Prostate gland (tissue), 2 donors: ENCODE data around the gene ADIG. TPM values are rescaled to one million over a fixed set of nuclear protein-coding genes. Genes with fewer than 3 reads are reported as not detected.
A peak's percentile ranks its signal among the peaks of the same experiment; 100 is the strongest.

Experiments used
- DNase-seq: peaks from one replicate; pipeline ENCODE4 v3.0.0-alpha.2; 2019; ENCODE audit warnings: low spot score
- H3K27ac ChIP-seq, 2 donors: fragments of 200-600 bp; sonication (generic); 2 replicates each; pipeline ENCODE4 v1.5.1; 2017 to 2019
- H3K27me3 ChIP-seq: fragments of 200-600 bp; sonication (generic); replicated peaks from 2 replicates; pipeline ENCODE4 v1.5.1; 2019; ENCODE audit not compliant: insufficient read depth
- H3K36me3 ChIP-seq, 2 donors: fragments of 200-600 bp; sonication (generic); 1 replicate in 1 of 2; 2 replicates in 1 of 2; pipeline versions ENCODE4 v1.5.1 to v1.8.1; 2017 to 2019
- H3K4me1 ChIP-seq: fragments of 200-600 bp; sonication (generic); replicated peaks from 2 replicates; pipeline ENCODE4 v1.5.1; 2019
- H3K4me3 ChIP-seq, 2 donors: fragments of 200-600 bp; sonication (generic); 2 replicates each; pipeline ENCODE4 v1.5.1; 2017 to 2019
- H3K9me3 ChIP-seq: fragments of 200-600 bp; sonication (generic); 2 replicates; pipeline ENCODE4 v1.5.1; 2017
- POLR2A ChIP-seq: fragments of 450-650 bp; IDR thresholded peaks from one replicate; pipeline ENCODE4 v1.6.1; 2016; ENCODE audit warnings: antibody characterized with exemption, mild to moderate bottlenecking
- POLR2AphosphoS5 ChIP-seq: sonication (generic); formaldehyde crosslinking; IDR thresholded peaks from one replicate; pipeline ENCODE4 v1.6.1; 2017; ENCODE audit warnings: antibody characterized with exemption
- WGBS: methylation state at CpG from one replicate; pipeline ENCODE4 v1.1.5; 2018; 5-methylcytosine and 5-hydroxymethylcytosine counted together
- intact Hi-C: fragments of 100-400 bp; cut with DNase I; formaldehyde crosslinking; loops from one replicate; pipeline ENCODE4 v1.14.2; 2022
- total RNA-seq, 2 donors: library from RNA; depleted of rRNA; stranded (reverse); fragments of >200 nt; gene quantifications; one replicate each; pipeline ENCODE4 v1.1.0, GENCODE V29; 2016
- TF ChIP-seq, protein P1 (sequence below), 4 experiments: fragments of 200-600 bp in 2 of 4; fragments of 450-650 bp in 2 of 4; sonication (generic) in 2 of 4; IDR thresholded peaks; 1 replicate in 3 of 4; 2 replicates in 1 of 4; pipeline ENCODE4 v1.5.1; 2016 to 2019; ENCODE audit warnings: antibody characterized with exemption in 4 of 4, mild to moderate bottlenecking in 2 of 4, moderate library complexity in 2 of 4

The ADIG gene
- total RNA-seq, 2 donors from 2014 or later = not detected

DNA sequence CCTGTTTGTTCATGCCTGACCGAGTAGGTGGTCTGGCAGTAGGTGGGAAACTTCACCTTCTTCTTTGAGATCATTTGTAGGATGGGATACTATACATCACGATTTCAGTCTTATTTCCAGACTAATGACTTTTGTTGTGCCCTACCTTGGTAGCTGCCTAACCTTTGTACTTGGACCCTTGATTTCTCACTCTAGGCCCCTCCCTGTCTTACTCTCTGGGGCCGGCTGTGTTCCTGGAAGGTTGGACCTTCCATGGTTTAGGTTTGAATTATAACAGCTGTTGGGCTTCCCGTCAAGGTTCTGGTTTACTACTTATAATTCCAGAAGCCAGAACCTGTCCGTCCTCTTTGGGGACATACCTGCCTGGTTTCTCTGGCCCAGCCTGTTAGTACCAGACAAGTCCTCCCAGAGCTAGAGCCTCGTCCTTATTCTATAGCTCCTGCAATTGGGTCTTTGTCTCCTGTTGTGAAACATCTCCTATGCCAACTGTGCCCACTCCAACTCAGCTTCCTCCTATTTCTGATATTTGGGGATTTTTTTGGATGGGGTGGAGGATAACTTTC lies 14.9 kb upstream of the ADIG start:
- no peak for DNase-seq
- intact Hi-C loops = no loop called here
- Histone ChIP-seq H3K36me3 (no peaks in the 10 kb centered on the region), H3K27me3 (no peaks in the 10 kb centered on the region), H3K9me3 (no peaks in the 10 kb centered on the region), H3K4me3 (no peak overlapping the region), H3K27ac (no peak overlapping the region), H3K4me1 (no peaks in the 10 kb centered on the region)
- 75% methylated on average over 6 of the region's 6 CpGs for WGBS
- TF ChIP-seq POLR2AphosphoS5 (peak; percentile 17), POLR2A (no peak)
- TF ChIP-seq, protein P1, sequence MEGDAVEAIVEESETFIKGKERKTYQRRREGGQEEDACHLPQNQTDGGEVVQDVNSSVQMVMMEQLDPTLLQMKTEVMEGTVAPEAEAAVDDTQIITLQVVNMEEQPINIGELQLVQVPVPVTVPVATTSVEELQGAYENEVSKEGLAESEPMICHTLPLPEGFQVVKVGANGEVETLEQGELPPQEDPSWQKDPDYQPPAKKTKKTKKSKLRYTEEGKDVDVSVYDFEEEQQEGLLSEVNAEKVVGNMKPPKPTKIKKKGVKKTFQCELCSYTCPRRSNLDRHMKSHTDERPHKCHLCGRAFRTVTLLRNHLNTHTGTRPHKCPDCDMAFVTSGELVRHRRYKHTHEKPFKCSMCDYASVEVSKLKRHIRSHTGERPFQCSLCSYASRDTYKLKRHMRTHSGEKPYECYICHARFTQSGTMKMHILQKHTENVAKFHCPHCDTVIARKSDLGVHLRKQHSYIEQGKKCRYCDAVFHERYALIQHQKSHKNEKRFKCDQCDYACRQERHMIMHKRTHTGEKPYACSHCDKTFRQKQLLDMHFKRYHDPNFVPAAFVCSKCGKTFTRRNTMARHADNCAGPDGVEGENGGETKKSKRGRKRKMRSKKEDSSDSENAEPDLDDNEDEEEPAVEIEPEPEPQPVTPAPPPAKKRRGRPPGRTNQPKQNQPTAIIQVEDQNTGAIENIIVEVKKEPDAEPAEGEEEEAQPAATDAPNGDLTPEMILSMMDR (IDR thresholded peaks at IDR 0.05) = no peak

DNA sequence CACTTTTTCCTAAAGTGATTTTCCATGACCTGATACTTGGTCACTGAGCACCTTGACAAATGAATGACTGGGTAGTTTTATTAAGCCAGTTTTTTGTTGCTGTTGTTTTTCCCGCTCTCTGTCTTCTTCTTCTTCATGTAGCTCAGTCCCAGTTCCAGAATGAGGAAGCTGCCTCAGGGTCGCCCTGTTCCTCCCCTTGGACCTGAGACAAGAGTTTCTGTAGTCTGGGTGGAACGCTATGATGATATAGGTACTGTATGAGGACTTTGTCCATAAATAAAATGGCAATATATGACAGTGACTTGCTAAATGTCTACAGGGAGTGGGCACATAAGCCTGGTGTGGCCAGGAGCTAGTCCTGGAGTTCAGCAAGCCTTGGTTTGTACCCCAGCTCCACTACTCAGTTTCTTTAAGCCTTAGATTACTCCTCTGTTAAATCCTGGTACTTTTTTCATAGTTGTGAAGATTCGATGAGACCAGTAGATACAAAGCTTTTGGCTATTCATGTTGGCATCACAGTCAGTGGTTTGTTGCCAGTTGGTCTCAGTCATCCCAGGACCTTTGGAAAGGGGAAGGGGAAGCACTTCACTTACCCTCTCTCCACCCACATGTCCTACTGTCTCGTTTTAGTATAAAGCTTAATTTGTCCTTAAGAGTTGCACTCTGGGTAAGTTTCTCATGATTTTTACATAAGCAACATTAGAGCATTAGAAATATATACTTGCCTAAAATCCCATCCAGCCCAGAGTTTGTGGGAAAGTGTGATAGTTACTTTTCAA lies 11.1 kb upstream of the ADIG start:
- WGBS = 71% methylated on average over 5 of the region's 5 CpGs
- DNase-seq = no peak
- H3K9me3 ChIP-seq = no peaks in the 10 kb centered on the region
- no peaks in the 10 kb centered on the region for H3K36me3 ChIP-seq
- H3K4me1 ChIP-seq = no peaks in the 10 kb centered on the region
- TF ChIP-seq, protein P1 (IDR thresholded peaks at IDR 0.05) = no peak
- TF ChIP-seq POLR2A = no peak
- TF ChIP-seq POLR2AphosphoS5 = no peak
- no peak overlapping the region for H3K27ac ChIP-seq
- intact Hi-C loops = no loop called here
- no peaks in the 10 kb centered on the region for H3K27me3 ChIP-seq
- H3K4me3 ChIP-seq = no peak overlapping the region

DNA sequence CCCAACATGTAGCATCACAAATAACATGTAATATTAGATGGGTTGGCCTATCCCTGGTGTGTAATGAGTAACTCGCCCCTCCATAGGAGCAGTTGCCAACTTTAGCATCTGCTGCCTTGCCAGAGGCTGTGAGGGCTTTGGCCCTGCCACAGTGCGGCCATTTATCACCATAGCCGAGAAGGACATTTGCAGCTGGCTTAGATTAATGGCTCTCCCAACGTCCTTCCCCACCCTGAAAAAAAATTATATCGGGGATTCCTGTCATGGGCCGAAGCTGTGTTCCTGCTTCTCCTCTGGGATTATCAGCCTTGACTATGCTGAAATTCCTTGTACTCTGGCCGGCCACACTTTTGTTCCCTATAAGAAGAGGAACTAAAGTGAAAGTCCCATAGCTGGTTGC lies 7.6 kb upstream of the ADIG start:
- intact Hi-C loops = no loop called here
- no peak for TF ChIP-seq POLR2AphosphoS5
- H3K4me1 ChIP-seq = no peaks in the 10 kb centered on the region
- H3K27me3 ChIP-seq = no peaks in the 10 kb centered on the region
- H3K4me3 ChIP-seq = no peak overlapping the region
- WGBS = 81% methylated on average over 7 of the region's 7 CpGs
- H3K36me3 ChIP-seq = no peaks in the 10 kb centered on the region
- no peak for DNase-seq
- H3K9me3 ChIP-seq = no peaks in the 10 kb centered on the region
- H3K27ac ChIP-seq = no peak overlapping the region

DNA sequence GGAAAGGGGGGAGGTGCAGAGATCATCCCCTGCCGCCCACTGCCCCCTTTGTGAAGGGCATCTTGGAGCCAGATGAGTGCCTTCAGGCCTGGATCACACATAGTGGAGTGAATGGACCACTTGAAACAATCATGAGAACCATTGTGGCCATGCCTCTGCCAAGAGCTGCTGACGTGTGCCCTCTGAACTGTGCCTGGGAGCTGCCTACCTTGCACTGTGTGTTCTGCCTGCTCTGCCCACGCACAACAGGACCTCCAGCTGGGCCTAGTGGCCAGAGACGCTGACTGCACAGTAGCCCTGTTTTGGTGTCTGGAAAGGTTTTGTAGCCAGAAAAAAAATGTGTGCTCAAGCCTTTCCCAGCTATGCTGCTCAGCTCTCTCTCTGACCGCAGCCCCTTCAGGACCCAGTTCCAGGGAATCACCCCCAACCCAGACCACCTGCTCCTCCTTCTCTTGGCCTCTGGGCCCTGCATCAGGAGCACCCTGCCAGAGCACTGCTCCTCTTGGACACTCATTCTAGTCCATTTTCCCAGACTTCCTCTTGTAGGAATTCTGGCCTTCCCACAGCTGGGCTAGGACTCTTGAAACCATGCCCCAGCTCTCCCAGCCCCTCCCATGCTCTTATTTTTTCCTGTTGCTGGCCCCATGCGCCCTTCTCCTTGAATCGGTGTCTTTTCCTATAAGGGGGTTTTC lies 1.6 kb upstream of the ADIG start:
- intact Hi-C loops = no loop called here
- no peaks in the 10 kb centered on the region for H3K36me3 ChIP-seq
- no peak for DNase-seq
- no peaks in the 10 kb centered on the region for H3K4me1 ChIP-seq
- no peak for TF ChIP-seq POLR2AphosphoS5
- TF ChIP-seq, protein P1 (IDR thresholded peaks at IDR 0.05) = no peak
- no peak for TF ChIP-seq POLR2A
- H3K27ac ChIP-seq = no peak overlapping the region
- 62% methylated on average over 7 of the region's 7 CpGs for WGBS
- H3K27me3 ChIP-seq = no peaks in the 10 kb centered on the region
- H3K9me3 ChIP-seq = no peaks in the 10 kb centered on the region
- H3K4me3 ChIP-seq = no peak overlapping the region

DNA sequence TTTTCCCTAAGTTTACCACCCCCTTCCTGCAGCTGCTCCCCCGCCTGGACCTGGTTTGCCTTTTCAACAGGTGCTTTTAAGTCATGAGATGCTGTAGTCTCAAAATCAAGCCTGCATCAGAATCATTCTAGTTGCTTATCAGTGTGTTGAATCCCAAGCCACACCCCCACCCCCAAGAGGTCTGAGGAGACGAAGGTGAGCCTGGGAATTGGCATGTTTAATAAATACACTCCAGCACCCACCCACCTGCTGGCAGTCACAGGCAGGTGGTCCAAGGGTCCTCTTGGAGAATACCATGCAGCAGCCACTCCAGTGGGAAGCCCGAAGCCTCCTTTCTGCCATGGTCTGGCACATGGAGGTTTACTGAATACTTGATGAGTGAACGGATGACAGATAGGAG lies 1.1 kb upstream of the ADIG start:
- H3K27ac ChIP-seq = no peak overlapping the region

More for the DNA sequence above, 1.1 kb upstream of the ADIG start:
- no peak overlapping the region for H3K4me3 ChIP-seq
- no peaks in the 10 kb centered on the region for H3K27me3 ChIP-seq
- intact Hi-C loops = no loop called here
- TF ChIP-seq POLR2AphosphoS5 = no peak
- TF ChIP-seq POLR2A = no peak
- TF ChIP-seq, protein P1 (IDR thresholded peaks at IDR 0.05) = no peak
- DNase-seq = no peak
- no peaks in the 10 kb centered on the region for H3K9me3 ChIP-seq
- H3K4me1 ChIP-seq = no peaks in the 10 kb centered on the region
- 93% methylated on average over 4 of the region's 4 CpGs for WGBS
- H3K36me3 ChIP-seq = no peaks in the 10 kb centered on the region
